Activated CD4-positive, CD25-positive, alpha-beta regulatory T cell treated with anti-CD3 and anti-CD28 coated beads, Interleukin-2, amount 50 U/mL, for 72 hours (primary cell): ENCODE results near the gene MDN1.
"Not testable (repeated sequence)": the region's sequence is repeated elsewhere in the genome, so short reads cannot be mapped to it uniquely, and the experiment has no call there.

Experiments
- DNase-seq: peaks from one replicate; pipeline ENCODE4 v3.0.0; 2021

MDN1 gene

DNA sequence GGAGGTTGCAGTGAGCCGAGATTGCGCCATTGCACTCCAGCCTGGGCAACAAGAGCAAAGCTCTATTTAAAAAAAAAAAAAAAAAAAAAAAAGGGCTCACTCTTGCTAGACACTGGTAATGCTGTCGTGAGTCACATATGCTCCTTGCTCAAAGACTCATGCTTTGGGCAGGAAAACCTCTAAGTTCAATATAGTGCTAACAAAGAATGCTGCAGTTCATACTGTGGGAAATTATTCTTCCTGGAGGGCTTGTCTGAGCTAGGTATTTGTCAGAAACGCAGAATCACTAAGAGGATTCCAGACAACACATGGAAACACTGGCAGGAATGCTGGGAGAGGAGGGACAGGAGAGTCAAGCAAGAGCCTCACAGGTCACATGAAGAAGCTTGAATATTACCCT is 178.8 kb downstream of the MDN1 start:
- no peak for DNase-seq

DNA sequence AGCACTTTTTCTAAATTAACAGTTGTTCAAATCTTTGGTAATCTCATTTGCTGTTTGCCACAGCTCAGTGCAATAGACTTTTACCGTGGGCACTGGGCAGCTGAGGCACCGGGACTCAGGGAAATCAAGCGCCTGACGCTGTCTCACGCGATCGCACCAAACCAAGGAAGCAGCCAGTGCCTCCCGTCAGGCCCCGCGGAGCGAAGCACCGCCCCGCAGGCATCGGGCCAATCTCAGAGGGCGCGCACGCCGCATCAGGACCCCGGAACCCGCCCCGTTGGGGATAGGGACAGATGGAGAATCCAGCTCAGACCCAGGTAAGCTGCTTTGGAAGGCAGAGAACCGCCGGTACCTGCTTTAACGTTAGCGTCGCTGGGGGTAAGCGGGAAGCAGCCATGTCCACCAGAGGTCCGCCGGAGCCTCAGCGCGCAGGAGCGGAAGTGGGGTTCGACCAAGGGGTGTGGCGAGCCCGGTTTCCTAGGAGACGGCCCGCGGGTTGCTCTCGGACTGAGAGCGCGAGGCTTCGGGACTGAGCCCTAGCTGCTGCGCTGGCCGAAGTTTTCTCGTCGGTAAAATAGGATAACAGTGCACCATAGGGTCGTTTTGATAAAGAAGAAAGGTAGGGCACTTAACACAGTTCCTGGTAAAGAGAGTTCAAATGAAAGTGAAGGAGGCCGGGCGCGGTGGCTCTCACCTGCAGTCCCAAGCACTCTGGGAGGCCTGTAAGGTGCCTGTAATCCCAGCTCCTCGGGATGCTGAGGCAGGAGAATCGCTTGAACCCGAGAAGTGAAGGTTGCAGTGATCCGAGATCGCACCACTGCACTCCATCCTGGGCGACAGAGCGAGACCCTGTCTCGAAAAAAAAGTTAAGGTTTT is 181.0 kb downstream of the MDN1 start, which contains the start of gene LYRM2:
Gene LYRM2, minus strand, starts transcription at position 428 of the 876 bp plus-strand sequence. Its CDS starts 31 bp downstream, at position 397.
- peak; percentile 95 for DNase-seq

DNA sequence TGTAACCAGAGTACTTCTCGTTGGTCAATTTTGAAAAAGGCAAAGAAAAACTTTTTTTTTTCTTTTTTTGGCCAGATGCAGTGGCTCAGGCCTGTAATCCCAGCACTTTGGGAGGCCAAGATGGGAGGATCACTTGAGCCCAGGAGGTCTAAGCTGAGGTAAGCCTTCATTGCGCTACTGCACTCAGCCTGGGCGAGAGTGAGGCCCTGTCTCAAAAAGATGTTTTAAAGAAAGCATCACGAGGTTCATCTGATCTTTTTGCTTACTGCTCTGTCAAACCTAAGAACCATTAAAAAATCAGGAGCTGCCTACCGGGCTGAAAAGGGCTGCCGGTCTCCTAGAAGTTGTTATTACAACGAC is 181.7 kb downstream of the MDN1 start:
- DNase-seq: no peak

DNA sequence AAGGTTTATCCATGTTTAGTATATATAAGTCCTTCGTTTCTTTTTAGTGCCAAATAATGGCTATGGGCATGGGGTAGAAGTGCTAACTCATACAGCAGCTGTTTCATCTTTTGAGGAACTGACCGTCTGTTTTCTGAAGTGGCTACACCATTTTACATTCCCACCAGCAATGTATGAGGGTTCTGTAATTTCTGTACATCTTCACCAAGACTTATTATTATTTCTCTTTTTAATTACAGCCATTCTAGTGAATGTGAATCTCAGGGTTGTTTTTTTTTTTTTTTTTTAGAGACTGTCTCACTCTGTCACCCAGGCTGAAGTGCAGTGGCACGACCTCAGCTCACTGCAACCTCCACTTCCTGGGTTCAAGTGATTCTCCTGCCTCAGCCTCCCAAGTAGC is 183.2 kb downstream of the MDN1 start:
- not testable (repeated sequence) for DNase-seq

DNA sequence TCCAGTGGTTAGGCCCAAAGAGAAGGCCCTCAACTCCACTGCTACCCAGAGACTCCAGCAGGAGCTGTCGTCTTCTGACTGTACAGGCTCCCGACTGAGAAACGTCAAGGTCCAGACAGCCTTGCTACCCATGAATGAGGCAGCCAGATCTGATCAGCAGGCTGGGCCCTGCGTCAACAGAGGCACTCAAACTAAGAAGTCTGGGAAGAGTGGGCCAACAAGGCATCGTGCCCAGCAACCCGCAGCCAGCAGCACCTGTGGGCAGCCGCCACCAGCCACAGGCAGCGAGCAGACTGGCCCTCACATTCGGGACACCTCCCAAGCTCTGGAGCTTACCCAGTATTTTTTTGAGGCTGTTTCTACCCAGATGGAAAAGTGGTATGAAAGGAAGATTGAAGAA is 189.1 kb downstream of the MDN1 start:
- no peak for DNase-seq

DNA sequence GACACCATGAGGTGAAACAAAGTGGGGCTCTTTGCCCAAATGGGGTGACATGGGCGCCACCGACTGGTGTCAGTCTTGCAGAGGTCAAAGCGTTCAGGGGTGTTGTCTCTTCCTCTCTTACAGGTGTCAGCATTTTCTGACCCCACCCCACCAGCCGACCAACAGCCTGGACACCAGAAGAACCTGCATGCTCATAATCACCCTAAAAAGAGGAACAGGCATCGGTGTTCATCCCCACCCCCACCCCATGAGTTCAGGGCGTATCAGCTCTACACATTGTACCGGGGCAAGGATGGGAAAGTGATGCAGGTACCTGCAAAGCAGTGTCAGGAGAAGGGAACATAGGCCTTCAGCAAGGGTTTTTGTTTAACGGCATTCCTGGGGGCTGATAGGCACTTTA is 195.8 kb downstream of the MDN1 start:
- DNase-seq: no peak

DNA sequence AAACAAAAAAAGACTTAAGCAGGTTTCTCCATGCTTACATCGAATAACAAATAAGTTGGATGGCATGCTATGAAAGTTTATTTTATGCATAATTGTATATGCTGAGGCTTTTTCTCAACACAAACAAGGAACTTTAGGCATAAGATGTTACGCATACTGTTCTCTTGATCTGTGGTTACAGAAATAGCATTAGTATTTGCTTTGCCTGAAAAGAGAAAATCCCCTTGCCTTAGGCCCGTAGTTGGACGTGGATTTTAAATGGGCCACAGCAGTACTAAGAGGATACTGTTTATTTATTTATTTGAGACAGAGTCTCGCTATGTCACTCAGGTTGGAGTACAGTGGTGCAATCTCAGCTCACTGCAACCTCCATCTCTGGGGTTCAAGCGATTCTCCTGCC is 200.0 kb downstream of the MDN1 start:
- no peak for DNase-seq

DNA sequence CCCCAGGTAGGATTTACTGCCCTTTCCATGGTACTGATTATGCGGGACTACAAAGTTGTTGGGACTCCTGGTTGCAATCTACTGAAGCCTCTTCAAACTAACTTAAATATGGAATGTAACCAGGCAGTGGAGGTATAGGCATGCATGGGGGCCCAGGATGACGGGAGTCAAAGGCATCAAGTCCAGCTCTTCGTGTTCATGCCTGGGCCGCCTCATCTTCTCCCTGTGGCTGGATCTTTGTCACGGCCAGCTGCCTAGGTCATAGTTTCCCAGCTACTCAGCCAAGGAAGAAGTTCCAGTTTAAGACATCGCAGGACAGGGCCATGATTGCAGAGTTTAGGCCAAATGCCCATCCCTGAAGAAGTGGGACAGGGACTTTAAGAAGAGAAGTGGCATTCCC is 201.6 kb downstream of the MDN1 start:
- DNase-seq: no peak

DNA sequence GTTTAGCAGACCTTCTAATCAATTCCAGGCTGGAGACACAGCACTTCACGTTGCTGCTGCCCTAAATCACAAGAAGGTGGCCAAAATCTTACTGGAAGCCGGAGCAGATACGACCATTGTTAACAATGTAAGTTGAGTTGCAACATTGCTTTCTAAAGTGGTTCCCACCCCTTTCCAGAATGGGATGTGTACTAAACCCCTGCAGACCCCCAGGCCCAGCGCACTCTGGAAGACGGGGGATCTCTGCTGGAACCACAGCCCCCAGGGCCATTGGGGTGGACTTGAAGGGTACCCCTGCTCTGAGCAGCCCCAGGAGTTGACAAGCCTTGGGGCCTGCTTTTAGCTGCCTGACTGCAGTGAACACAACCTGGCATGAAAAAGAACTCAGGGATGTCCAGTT is 203.1 kb downstream of the MDN1 start:
- DNase-seq: no peak

DNA sequence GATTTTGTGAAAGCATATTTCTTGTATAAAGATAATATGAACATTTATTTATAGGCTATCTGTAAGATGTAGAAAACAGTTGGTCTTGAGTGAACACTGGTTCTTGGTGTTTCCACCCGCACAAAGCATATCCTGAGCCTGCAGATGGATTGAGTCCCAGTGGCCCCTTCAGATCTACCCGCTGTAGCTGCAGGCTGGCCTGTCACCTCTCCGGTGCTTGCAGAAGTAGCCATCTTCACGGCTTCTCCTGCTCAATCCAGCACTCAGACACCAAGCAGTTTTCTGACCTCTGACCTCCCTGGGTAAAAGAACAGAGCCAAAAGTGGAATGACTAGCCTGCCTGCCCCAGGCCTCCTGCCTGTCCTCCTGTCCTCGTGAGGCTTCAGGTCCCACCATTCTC is 203.7 kb downstream of the MDN1 start:
- no peak for DNase-seq

DNA sequence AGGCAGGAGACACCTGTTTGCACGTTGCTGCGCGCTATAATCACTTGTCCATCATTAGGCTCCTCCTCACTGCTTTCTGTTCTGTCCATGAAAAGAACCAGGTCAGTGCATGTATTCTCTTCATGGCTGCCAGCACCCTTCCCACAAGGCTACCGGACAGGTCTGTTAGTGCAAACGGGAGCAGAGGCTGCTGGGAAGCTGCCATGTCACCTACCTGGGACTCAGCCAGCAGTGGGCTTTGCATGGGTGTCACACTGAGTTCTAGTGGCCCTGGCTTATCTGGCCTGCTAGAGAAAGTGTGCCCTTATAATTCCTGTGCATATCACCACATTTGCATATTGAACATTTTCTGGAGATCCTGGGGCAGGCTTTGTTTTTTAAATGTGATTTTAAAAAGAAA is 205.8 kb downstream of the MDN1 start:
- DNase-seq: no peak

DNA sequence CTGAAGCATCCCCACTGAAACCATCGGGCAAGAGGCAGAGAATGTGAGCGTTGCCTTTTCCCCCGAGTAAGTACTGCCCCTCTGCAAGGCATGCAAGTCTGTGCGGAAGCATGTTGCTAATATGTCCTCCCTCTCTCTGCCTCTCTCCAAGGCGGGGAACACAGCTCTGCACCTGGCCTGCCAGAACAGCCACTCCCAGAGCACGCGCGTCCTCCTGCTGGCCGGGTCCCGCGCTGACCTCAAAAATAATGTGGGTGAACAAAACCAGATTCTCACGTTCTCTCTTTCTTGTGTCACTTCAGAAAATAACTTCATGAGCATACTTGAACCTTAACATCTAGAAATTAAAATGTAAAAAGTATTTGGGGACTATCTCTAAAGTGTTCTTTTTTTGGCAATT is 207.5 kb downstream of the MDN1 start:
- no peak for DNase-seq

DNA sequence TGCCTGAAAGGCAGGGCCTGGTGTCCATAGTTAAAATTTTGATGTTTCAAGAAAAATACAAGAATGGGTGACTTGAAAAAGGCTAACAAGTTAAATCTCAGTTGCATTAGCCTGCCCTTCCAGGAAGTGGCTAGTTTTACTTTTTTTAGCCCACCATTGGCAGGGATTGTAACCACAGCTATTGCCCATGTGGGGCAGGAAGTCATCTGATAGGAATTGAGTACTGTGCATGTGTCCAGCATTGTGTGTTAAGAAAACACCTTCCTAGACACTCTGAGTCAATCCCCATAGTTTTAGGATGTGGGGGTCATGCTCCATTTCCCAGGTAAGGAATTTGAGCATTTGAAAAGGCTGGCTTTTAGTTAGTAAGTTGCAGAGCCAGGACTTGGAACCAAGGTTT is 207.9 kb downstream of the MDN1 start:
- no peak for DNase-seq

DNA sequence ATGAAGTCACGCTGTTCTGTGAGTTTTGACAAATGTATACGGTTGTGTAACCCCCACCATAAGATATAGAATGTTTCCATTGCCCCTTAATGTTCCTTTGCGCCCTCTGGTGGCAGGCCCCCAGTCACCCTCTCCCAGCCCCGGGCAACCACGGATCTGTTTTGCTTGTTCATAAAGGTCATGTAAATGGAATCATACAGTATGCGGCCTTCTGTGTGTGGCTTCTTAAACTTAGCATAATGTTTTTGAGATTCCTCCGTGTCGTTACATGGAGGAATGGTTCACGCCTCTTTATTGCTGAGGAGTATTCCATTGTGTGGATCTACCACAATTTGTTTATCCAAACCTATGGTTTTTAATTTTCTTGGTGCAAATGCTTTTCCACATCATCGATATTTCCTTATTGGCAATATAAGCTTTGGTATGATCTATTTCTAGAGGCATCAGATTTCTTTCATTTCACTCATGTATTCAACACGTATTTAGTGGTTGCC is 209.4 kb downstream of the MDN1 start:
- peak; percentile 74 for DNase-seq

DNA sequence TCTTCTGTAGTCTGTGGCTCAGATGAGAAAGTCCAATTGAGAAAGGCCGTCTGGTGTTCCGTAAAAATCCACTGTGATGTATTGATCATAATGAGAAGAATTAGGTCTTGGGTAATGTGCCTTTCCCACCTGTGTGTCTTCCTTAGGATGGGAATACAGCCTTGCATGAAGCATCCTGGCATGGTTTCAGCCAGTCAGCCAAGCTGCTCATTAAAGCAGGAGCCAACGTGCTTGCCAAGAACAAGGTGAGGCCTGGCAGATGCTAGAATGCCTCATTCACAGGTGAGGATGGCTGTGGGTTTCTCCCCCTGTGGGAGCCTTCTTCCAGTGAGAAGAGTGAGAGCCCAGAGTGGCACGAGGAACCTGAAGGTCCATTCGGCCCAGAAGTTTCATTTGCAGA is 213.7 kb downstream of the MDN1 start:
- DNase-seq: no peak

DNA sequence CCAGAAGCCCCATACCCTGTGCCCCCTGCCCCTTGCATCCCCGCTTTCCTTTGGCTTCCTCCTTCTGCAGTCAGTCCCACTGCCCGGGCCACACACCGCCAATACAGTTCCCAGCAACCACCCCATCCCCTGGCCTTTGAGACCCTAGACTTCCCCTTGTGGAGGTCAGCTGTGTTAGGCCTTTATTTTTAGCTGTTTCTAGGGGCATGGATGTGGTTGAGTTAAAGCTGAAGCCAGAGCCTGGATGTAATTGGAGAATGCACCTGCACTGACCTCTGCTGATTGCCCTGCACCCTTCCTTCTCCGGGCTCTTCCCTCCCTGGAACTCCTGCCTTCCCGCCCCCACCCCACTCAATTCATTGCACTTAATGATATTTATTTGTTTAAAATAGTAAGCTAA is 214.9 kb downstream of the MDN1 start:
- no peak for DNase-seq

DNA sequence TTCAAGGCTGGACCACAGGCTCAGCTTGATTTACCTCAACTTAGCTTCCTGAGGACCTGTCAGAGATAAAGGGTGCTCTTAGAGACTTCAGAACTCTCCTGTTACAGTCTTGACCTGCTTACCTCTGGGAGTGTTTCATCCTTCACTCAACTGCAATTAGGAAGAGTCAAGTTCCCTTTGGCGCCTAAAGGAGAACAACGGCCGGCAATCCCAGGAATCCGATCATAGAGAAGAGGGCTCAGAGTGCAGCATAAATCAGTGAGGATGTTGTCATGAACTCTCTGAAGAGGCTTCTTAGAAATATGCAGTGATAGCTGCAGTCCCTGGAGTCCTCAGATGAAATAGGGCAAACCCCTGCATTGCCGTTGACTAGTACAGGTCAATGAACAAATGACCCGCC is 217.4 kb downstream of the MDN1 start:
- DNase-seq: no peak

DNA sequence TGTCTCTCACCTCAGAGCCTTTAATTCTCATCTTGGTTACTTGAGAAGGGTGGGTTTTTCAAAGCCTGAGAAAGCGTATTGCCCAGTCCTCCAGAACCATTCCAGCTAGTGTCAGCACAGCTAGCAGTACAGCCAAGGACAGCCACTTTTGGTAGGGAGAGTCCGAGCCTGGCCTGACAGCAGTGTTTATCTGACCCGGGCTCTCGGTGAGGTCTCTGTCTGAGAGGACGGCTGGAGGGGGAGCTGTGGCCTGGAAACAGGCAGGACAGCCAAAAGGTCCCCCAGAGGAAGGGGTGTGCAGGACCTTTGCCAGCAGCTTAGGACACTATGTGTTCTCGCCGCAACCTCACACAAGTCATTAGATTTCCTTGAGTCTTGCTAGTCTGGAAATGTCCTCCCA is 219.9 kb downstream of the MDN1 start:
- no peak for DNase-seq

DNA sequence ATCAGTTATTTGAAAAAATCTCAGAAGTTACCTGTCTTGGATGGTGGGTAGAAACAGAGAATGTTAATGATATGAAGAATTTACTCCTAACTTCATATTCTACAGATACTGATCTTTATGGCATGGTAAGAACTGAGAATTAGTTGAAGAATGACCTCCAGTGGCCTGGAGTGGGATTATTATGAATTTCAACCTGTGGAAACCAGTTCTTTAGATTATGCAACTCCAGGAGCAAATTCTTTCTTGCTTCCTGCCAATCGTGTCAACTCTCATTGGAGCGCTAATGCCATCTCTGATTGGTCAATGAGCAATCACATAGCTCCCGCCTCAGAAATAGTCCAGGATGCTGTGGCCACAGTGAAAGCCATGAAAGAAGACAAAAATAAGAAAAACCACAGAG is 221.6 kb downstream of the MDN1 start:
- no peak for DNase-seq

DNA sequence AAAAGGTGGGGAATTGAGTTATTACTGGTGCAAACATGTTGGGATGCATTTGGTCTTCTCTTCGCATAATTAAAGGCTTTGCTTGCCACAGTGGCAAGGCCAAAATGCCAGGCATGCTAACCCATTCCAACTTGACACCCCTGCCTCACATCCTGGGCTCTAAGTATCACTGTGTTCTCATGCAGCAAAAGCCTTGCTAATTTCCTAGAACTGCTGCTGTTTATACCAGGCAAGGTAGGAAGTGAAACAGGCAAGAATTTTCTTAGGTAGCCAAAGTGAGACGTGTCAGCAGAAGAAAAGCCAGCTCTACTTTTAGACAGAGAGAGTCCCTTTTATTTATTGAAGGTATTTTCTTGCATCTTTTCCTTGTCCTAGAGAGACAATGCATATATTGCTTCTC is 222.2 kb downstream of the MDN1 start:
- no peak for DNase-seq

DNA sequence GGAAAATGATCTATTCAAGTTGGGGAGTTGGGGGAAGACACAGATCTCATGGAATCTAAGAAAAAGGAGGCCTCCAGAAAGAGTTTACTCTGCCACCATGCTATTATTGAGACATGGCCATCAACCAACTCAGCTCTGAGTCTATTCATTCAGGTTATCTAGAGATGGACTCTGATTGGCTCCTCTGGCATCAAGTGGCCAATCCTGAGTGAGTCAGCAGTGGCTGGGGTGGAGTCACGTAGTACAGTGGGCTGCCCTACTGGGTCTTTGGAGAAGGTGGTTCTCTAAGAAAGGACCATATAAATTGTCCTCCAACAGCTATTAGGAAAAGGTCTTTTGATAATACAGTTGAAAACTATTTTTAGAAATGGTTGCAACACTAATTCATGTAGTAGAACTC is 223.1 kb downstream of the MDN1 start:
- no peak for DNase-seq

DNA sequence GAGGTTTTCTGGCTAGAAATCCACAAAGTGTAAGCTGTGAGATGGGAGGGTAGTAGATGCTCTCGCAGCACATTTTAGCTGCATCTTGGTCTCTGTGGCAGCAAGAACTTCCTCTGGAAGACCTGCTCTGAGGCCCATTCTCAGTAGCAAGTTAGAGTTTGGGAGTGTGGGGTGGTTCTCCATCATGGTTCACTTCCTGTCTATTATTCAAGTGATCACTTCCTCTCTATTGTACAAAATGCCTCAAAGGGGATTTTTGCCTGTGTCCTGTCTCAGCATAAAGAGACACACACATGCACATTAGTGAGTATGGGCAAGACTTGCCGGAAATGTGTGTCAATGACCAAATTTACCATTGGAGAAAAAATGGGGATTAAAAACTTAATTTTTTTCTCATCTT is 223.5 kb downstream of the MDN1 start:
- no peak for DNase-seq
